Smooth muscle cell of the brain vasculature (primary cell): ENCODE measurements around the gene TUBGCP2.

ENCODE experiments used
- DNase-seq: peaks from one replicate; pipeline ENCODE4 v3.0.0-alpha.2; 2012; ENCODE audit warnings: low read depth, low spot score

TUBGCP2 gene

DNA sequence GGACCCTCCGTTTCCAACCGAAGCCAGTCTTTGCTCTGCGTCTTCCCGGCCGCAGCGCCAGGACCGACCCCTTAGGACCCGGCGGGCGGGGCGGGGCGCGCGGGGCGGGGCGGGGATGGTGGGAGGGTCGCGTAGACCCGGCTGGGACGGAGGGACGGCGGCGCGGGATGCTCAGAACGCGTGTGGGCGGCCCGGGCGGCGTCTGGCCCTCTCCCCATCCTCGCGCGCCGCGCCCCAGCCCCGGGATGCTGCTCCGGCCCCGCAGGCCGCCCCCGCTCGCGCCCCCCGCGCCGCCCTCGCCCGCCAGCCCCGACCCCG is 78.7 kb downstream of the TUBGCP2 start, which contains the start of gene UTF1:
UTF1 (plus strand) TSS at position 174 of the 318 bp plus-strand sequence; CDS start at position 246, 72 bp downstream.
- DNase-seq: no peak

DNA sequence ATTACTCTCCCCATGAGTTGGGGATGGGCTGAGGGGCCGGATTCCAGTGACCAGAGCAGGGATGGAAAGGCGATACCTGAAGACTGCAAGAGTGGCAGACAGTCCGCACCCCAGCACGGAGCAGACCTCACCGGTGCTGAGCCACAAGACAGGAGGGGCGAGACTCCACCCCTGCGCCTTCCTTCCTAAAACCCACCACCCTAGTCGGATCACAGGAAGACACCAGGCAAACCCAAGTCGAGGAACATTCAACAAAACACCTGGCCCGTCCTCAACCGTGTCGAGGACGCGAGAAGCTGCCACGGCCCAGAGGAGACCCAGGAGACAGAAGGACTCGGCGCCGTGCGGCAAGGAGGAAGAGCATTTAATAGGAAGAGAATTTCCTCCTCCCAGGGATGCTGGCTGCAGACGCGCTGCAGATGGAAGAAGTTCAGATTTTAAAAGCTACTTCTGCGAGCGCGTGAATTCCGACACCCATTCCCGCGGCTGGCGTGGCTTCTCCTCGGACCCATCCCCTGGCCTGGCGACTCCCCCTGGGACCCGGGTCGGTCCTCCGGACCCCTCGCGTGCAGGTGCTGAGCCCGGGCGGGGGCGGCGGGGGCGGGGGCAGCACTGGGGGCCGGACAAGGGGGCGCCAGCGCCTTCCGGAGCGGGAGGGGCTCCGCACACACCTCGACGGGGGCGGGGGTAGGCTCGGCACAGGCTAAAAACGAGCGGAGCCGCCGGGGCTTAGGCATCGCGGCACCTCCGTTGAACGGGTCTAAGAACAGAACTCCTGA is 79.2 kb downstream of the TUBGCP2 start:
- DNase-seq: no peak
